GM18870 (cell line): ENCODE data around the gene TMEM82.

Experiments used
- ATAC-seq: cut with Tn5 transposase; IDR thresholded peaks from one replicate; pipeline ENCODE4 v1.9.1; 2021; ENCODE audit warnings: moderate library complexity; ENCODE audit not compliant: unreplicated experiment

The TMEM82 gene

GRCh38 chr1:15775706-15776105 lies 33.4 kb downstream of the TMEM82 start:
- ATAC-seq = no peak

- no peak for ATAC-seq
Observed at GRCh38 chr1:15777909-15778707, 35.8 kb downstream of the TMEM82 start.

DNA sequence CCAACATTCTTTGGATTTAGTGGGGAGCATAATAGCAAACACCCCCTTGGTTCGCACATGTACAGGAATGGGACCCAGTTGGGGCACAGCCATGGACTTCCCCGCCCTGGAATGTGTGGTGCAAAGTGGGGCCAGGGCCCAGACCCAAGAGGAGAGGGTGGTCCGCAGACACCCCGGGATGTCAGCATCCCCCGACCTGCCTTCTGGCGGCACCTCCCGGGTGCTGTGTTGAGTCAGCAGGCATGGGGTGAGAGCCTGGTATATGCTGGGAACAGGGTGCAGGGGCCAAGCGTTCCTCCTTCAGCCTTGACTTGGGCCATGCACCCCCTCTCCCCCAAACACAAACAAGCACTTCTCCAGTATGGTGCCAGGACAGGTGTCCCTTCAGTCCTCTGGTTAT lies 43.4 kb downstream of the TMEM82 start:
- no peak for ATAC-seq

GRCh38 chr1:15786581-15786980 lies 44.3 kb downstream of the TMEM82 start:
- ATAC-seq = no peak

- ATAC-seq = no peak
Observed at GRCh38 chr1:15788624-15789301, 46.5 kb downstream of the TMEM82 start.

DNA sequence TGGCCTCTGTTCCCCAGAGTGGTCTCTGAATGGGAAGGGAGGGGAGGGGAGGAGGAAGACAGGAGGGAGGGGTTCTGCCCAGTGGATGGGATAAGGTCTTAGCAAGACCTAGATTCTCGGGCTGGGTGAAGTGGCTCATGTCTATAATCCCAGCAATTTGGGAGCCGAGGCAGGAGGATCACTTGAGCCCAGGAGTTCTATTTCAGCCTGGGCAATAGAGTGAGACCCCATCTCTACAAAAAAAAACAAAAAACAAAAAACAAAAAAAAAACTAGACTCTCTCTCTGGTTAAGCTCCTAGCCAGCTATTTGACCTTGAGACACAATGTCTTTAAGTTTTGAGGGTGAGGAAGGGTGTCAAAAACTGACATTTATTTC lies 53.8 kb downstream of the TMEM82 start:
- ATAC-seq = no peak
